Thoracic aorta (tissue), 2 donors: Measurements from ENCODE around the gene SNRPB2. TPM values are rescaled to one million over a fixed set of nuclear protein-coding genes. Genes with fewer than 3 reads are reported as not detected.

Source experiments
- ATAC-seq: fragments of 150-250 bp; one replicate; pipeline ENCODE4 v1.8.0; 2017; ENCODE audit warnings: low read depth; ENCODE audit not compliant: insufficient number of reproducible peaks, low FRiP score
- DNase-seq: peaks from one replicate; pipeline ENCODE4 v3.0.0-alpha.2; 2020; ENCODE audit warnings: low spot score
- H3K27ac ChIP-seq, 2 donors: fragments of 200-600 bp; sonication (generic); 1 replicate in 1 of 2; 2 replicates in 1 of 2; pipeline ENCODE4 v1.5.1; 2016; ENCODE audit warnings: mild to moderate bottlenecking in 2 of 2, moderate library complexity in 2 of 2
- H3K27me3 ChIP-seq: fragments of 200-600 bp; sonication (generic); replicated peaks from 2 replicates; pipeline ENCODE4 v1.6.0; 2016; ENCODE audit warnings: mild to moderate bottlenecking; ENCODE audit not compliant: insufficient read depth
- H3K36me3 ChIP-seq: fragments of 200-600 bp; sonication (generic); one replicate; pipeline ENCODE4 v1.5.1; 2016
- H3K4me1 ChIP-seq, 2 donors: fragments of 200-600 bp; sonication (generic); 1 replicate in 1 of 2; 2 replicates in 1 of 2; pipeline versions ENCODE4 v1.5.1 to v1.6.0; 2016; ENCODE audit warnings: low read depth in 2 of 2, mild to moderate bottlenecking in 1 of 2; ENCODE audit not compliant: control insufficient read depth in 1 of 2
- H3K4me3 ChIP-seq: fragments of 200-600 bp; sonication (generic); 2 replicates; pipeline ENCODE4 v1.5.1; 2016; ENCODE audit warnings: mild to moderate bottlenecking
- H3K9me3 ChIP-seq: fragments of 200-600 bp; sonication (generic); 2 replicates; pipeline ENCODE4 v1.5.1; 2016
- total RNA-seq, 2 donors: library from RNA; depleted of rRNA; stranded (reverse); fragments of >200 nt; gene quantifications; one replicate each; pipeline versions ENCODE4 v1.1.0 to v1.2.3, GENCODE V29; 2016
- TF ChIP-seq, protein P1 (sequence below): fragments of 200-600 bp; sonication (generic); IDR thresholded peaks from one replicate; pipeline ENCODE4 v1.5.1; 2019; ENCODE audit warnings: antibody characterized with exemption

The SNRPB2 gene
- total RNA-seq, 2 donors from 2014 or later = 14.9 to 25.6 TPM

DNA sequence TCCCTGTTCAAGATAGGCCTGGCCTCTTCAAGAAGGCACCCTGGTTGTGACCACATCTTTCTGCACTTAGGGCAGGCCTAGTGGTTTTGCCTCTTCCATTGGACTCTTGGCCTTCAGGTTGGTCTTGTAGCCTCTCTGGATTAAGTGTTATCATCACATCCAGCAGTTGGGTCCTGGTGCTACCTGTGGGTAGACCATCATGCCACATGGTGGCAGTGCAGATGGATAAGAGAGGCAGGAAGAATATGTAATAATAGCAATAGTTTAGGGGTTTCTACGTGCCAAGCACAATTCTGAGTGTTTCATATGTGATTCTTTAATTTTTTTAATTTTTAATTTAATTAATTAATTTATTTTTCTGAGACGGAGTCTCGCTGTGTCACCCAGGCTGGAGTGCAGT, 28.5 kb upstream of the SNRPB2 start:
- no peaks in the 10 kb centered on the region for H3K4me1 ChIP-seq
- H3K4me3 ChIP-seq = no peak overlapping the region
- no peaks in the 10 kb centered on the region for H3K36me3 ChIP-seq
- no peak overlapping the region for H3K27ac ChIP-seq
- ATAC-seq = no peak
- H3K27me3 ChIP-seq = no peaks in the 10 kb centered on the region
- H3K9me3 ChIP-seq = no peaks in the 10 kb centered on the region
- DNase-seq = no peak
- TF ChIP-seq, protein P1, sequence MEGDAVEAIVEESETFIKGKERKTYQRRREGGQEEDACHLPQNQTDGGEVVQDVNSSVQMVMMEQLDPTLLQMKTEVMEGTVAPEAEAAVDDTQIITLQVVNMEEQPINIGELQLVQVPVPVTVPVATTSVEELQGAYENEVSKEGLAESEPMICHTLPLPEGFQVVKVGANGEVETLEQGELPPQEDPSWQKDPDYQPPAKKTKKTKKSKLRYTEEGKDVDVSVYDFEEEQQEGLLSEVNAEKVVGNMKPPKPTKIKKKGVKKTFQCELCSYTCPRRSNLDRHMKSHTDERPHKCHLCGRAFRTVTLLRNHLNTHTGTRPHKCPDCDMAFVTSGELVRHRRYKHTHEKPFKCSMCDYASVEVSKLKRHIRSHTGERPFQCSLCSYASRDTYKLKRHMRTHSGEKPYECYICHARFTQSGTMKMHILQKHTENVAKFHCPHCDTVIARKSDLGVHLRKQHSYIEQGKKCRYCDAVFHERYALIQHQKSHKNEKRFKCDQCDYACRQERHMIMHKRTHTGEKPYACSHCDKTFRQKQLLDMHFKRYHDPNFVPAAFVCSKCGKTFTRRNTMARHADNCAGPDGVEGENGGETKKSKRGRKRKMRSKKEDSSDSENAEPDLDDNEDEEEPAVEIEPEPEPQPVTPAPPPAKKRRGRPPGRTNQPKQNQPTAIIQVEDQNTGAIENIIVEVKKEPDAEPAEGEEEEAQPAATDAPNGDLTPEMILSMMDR = no peak

DNA sequence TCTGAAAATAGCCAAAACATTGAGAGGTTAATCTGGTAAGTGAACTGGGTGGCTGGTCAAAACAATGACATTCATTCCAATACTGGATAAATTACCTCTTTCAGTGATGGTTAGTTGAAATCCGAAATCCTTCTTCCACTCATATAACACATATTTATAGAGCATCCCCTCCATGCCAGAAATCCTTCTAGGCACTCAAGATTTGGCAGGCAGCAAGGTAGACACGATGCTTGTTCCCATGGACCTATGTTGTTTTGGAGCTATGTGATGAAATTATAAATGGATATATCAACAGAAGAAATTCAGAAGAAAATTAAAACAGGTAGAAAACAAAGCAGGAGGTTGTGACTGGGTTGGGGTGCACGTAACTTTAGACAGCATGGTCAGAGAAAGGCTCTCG, 26.3 kb upstream of the SNRPB2 start:
- TF ChIP-seq, protein P1 = no peak
- ATAC-seq (no peak), DNase-seq (no peak)
- H3K4me3 ChIP-seq = no peak overlapping the region
- H3K4me1 ChIP-seq = no peaks in the 10 kb centered on the region
- H3K27me3 ChIP-seq = no peaks in the 10 kb centered on the region
- no peak overlapping the region for H3K27ac ChIP-seq
- no peaks in the 10 kb centered on the region for H3K36me3 ChIP-seq
- H3K9me3 ChIP-seq = no peaks in the 10 kb centered on the region

DNA sequence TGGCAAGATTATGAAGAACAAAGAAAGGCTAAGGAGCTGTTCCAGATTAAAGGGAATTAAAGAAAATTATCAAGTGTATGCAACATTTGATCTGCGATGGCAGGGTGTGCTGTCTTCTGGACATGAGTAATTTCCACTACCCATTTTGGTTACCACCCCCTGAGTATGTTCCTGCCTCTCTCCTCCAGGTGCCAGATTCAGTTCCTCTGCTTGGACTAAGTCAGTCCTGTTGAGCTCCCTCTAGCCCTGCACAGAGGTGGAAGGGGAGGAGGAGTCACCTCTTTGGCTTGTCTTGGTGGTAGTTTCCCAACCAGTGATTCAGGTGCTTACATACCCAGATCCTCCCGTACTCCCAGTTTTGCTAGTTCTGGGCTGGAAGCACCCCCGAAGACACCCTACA, 22.2 kb upstream of the SNRPB2 start:
- no peaks in the 10 kb centered on the region for H3K36me3 ChIP-seq
- TF ChIP-seq, protein P1 = no peak
- DNase-seq = no peak
- H3K4me3 ChIP-seq = no peak overlapping the region
- no peaks in the 10 kb centered on the region for H3K27me3 ChIP-seq
- no peak overlapping the region for H3K27ac ChIP-seq
- no peak for ATAC-seq
- H3K4me1 ChIP-seq = no peaks in the 10 kb centered on the region
- no peaks in the 10 kb centered on the region for H3K9me3 ChIP-seq

DNA sequence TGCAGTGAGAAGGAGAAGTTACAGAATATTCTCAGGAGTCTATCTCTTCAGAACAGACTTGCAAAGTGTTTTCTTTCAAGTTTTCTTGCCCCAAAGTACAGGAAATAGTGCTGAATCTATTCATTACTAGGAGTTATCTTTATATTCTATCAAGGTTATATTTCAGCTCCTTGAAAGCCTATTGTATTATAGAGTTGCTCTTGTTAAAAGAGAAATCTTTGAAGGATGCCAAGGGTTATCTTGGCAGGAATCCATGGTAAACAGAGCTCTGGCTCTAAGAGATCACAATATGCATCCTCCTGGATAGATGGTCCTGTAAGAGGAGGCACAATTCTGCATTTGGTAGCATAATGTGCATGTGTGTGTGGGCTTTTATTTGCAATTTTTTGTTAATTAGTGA, 21.2 kb upstream of the SNRPB2 start:
- no peaks in the 10 kb centered on the region for H3K9me3 ChIP-seq
- no peak for ATAC-seq
- H3K27ac ChIP-seq = no peak overlapping the region
- no peaks in the 10 kb centered on the region for H3K27me3 ChIP-seq
- H3K36me3 ChIP-seq = no peaks in the 10 kb centered on the region
- H3K4me3 ChIP-seq = no peak overlapping the region
- DNase-seq = no peak
- no peaks in the 10 kb centered on the region for H3K4me1 ChIP-seq
- TF ChIP-seq, protein P1 = no peak

DNA sequence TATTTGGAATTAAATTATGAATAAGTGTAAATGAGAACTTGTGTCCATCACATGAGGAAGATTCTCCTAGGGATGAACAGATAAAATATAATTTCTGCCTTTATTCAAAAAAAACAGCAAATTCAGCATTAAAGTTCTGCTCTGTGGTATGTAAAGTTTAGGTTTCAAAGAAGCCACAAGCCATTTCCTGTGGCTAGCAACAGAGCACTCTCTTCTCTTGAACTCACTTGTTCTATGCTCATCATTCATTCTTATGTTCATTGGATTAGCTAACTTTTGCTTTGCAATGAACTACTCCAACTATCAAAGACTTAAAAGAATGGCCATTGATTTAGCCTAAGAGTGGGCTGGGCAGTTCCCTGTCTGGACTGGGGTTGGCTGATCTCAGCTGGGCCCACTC, 20.8 kb upstream of the SNRPB2 start:
- H3K27me3 ChIP-seq = no peaks in the 10 kb centered on the region
- no peak for ATAC-seq
- no peaks in the 10 kb centered on the region for H3K4me1 ChIP-seq
- no peaks in the 10 kb centered on the region for H3K36me3 ChIP-seq
- no peaks in the 10 kb centered on the region for H3K9me3 ChIP-seq
- TF ChIP-seq, protein P1 = no peak
- H3K4me3 ChIP-seq = no peak overlapping the region
- no peak for DNase-seq
- no peak overlapping the region for H3K27ac ChIP-seq
